GM18505 (cell line): ENCODE results near the gene SYNJ2.

ENCODE experiments used
- ATAC-seq: cut with Tn5 transposase; IDR thresholded peaks from one replicate; pipeline ENCODE4 v1.9.1; 2021; ENCODE audit not compliant: unreplicated experiment
- POLR2A ChIP-seq: IDR thresholded peaks from 4 replicates; pipeline ENCODE4 v1.6.1; 2011; ENCODE audit warnings: borderline replicate concordance; ENCODE audit not compliant: insufficient read depth, insufficient read length; ENCODE audit errors: extremely low read depth

The SYNJ2 gene

GRCh38 chr6:158142789-158143188 is 161.1 kb downstream of the SYNJ2 start:
- no peak for ATAC-seq
- no peak for TF ChIP-seq POLR2A

GRCh38 chr6:158143700-158144099 is 162.0 kb downstream of the SYNJ2 start:
- no peak for ATAC-seq
- no peak for TF ChIP-seq POLR2A
